Liver (tissue), 3 donors: Measurements from ENCODE around the gene TMEM86B.

Experiments used
- CTCF ChIP-seq: fragments of 150-350 bp; IDR thresholded peaks from 2 replicates; pipeline ENCODE4 v1.5.1; 2017; ENCODE audit warnings: improper control_type of control experiment, low read depth, low read length; ENCODE audit not compliant: missing input control
- JUND ChIP-seq, 2 donors: IDR thresholded peaks; 2 replicates each; pipeline ENCODE4 v1.6.1; 2016; ENCODE audit warnings: antibody characterized with exemption in 2 of 2
- MAX ChIP-seq: IDR thresholded peaks from 2 replicates; pipeline ENCODE4 v1.6.1; 2016; ENCODE audit warnings: antibody characterized with exemption
- REST ChIP-seq: IDR thresholded peaks from 2 replicates; pipeline ENCODE4 v1.6.1; 2016; ENCODE audit warnings: antibody characterized with exemption, mild to moderate bottlenecking
- YY1 ChIP-seq: IDR thresholded peaks from 2 replicates; pipeline ENCODE4 v1.6.1; 2016; ENCODE audit warnings: antibody characterized with exemption, mild to moderate bottlenecking
- donor health status: healthy.
- donor health status: healthy.

GRCh38 chr19:55269299-55269698 lies 40.7 kb upstream of the TMEM86B start:
- TF ChIP-seq CTCF (no peak), JUND (IDR thresholded peaks at IDR 0.05) (no peak), YY1 (no peak), REST (no peak), MAX (no peak)
